Measurements from ENCODE around the gene RSAD1. TPM values are rescaled to one million over a fixed set of nuclear protein-coding genes. Genes with fewer than 3 reads are reported as not detected.

Gene RSAD1
- polyA plus RNA-seq, 3 donors: 20.6 to 40.0 (median 21.2) TPM

GRCh38 chr17:50483266-50483665 is 4.6 kb downstream of the RSAD1 start:
- 100% methylated on average over 3 of the region's 5 CpGs for WGBS (ENCODE audit: insufficient coverage)
- intact Hi-C loops (cut with micrococcal nuclease): loop anchor here (5.0 to 10.0 kb wide), 4 partner anchors 59 to 199 kb away; partner anchors contain the start of gene SPATA20 (in 1 of the 2)
- no peak overlapping the region for H3K9ac ChIP-seq (ENCODE audit: insufficient read depth, low read length, poor library complexity, severe bottlenecking)

GRCh38 chr17:50484386-50485155 is 5.9 kb downstream of the RSAD1 start:
- TF ChIP-seq CTCF (IDR thresholded peaks at IDR 0.05): no peak
- Mint-ChIP-seq H3K4me1 (peaks cover 24% of the 10 kb centered on the region), H3K4me3 (no peak overlapping the region), H3K27ac (no peak overlapping the region), H3K9me3 (peaks cover 0 to 4% (median 0%) of the 10 kb centered on the region in 7 donors), H3K36me3 (peaks cover 32 to 45% of the 10 kb centered on the region in 2 donors), H3K27me3 (ENCODE audit: low read depth in 3 of 3) (peaks cover 0 to 1% (median 0%) of the 10 kb centered on the region in 3 donors)
- peaks cover 30 to 38% of the 10 kb centered on the region in 2 donors for H3K36me3 ChIP-seq (replicated peaks in 1 of 2; ENCODE audit: control insufficient read depth in 1 of 2, insufficient read depth in 2 of 2, low read length in 2 of 2)
- H3K9ac ChIP-seq (ENCODE audit: insufficient read depth, low read length, poor library complexity, severe bottlenecking): no peak overlapping the region
- H4K20me1 ChIP-seq (ENCODE audit: insufficient read depth, low read length): peaks cover 20% of the 10 kb centered on the region
- no peak overlapping the region for H3K4me2 ChIP-seq (replicated peaks; ENCODE audit: extremely low read depth, low read length, poor library complexity, severe bottlenecking)
- H3K79me2 ChIP-seq (ENCODE audit: insufficient read depth, low read length): peaks cover 9% of the 10 kb centered on the region
- no peaks in the 10 kb centered on the region for H3K27me3 ChIP-seq (ENCODE audit: control insufficient read depth in 2 of 2, insufficient read depth in 2 of 2, low read length in 2 of 2)
- DNase-seq: no peak
- 96% methylated on average over 7 of the region's 11 CpGs for WGBS (ENCODE audit: insufficient coverage)
- H3K27ac ChIP-seq (ENCODE audit: low read depth in 1 of 2, low read length in 2 of 2): no peak overlapping the region
- H3K4me3 ChIP-seq (replicated peaks in 1 of 3; ENCODE audit: low read depth in 2 of 3, low read length in 3 of 3): no peak overlapping the region
- intact Hi-C loops (cut with micrococcal nuclease): loop anchor here (5.0 to 10.0 kb wide), 4 partner anchors 58 to 198 kb away; partner anchors contain the start of gene SPATA20 (in 1 of the 2)
- H3K4me1 ChIP-seq (ENCODE audit: control insufficient read depth in 1 of 2, insufficient read depth in 2 of 2, low read length in 2 of 2): peaks cover 21 to 31% of the 10 kb centered on the region in 2 donors
- H3K9me3 ChIP-seq (replicated peaks in 1 of 2; ENCODE audit: control insufficient read depth in 1 of 2, insufficient read depth in 1 of 2, low read length in 2 of 2): no peaks in the 10 kb centered on the region
- H2AFZ ChIP-seq (ENCODE audit: insufficient read depth, low read depth, low read length, poor library complexity, severe bottlenecking): no peak overlapping the region

More at GRCh38 chr17:50483266-50483665, 4.6 kb downstream of the RSAD1 start:
- DNase-seq: no peak
- no peaks in the 10 kb centered on the region for H3K27me3 ChIP-seq (ENCODE audit: control insufficient read depth in 2 of 2, insufficient read depth in 2 of 2, low read length in 2 of 2)
- Mint-ChIP-seq H3K36me3 (peaks cover 32 to 45% of the 10 kb centered on the region in 2 donors), H3K27me3 (ENCODE audit: low read depth in 3 of 3) (no peaks in the 10 kb centered on the region), H3K4me1 (peaks cover 29% of the 10 kb centered on the region), H3K27ac (peak overlapping the region in 2 of 7 donors; percentile 6 to 63), H3K4me3 (no peak overlapping the region), H3K9me3 (peaks cover 0 to 5% (median 0%) of the 10 kb centered on the region in 7 donors)
- no peak for TF ChIP-seq CTCF (IDR thresholded peaks at IDR 0.05)
- peaks cover 28 to 44% of the 10 kb centered on the region in 2 donors for H3K4me1 ChIP-seq (ENCODE audit: control insufficient read depth in 1 of 2, insufficient read depth in 2 of 2, low read length in 2 of 2)
- H4K20me1 ChIP-seq (ENCODE audit: insufficient read depth, low read length): peaks cover 21% of the 10 kb centered on the region
- no peak overlapping the region for H3K4me2 ChIP-seq (replicated peaks; ENCODE audit: extremely low read depth, low read length, poor library complexity, severe bottlenecking)
- H2AFZ ChIP-seq (ENCODE audit: insufficient read depth, low read depth, low read length, poor library complexity, severe bottlenecking): no peak overlapping the region
- H3K9me3 ChIP-seq (replicated peaks in 1 of 2; ENCODE audit: control insufficient read depth in 1 of 2, insufficient read depth in 1 of 2, low read length in 2 of 2): no peaks in the 10 kb centered on the region
- no peak overlapping the region for H3K27ac ChIP-seq (ENCODE audit: low read depth in 1 of 2, low read length in 2 of 2)
- no peak overlapping the region for H3K4me3 ChIP-seq (replicated peaks in 1 of 3; ENCODE audit: low read depth in 2 of 3, low read length in 3 of 3)
- H3K79me2 ChIP-seq (ENCODE audit: insufficient read depth, low read length): peaks cover 10% of the 10 kb centered on the region
- peaks cover 30 to 38% of the 10 kb centered on the region in 2 donors for H3K36me3 ChIP-seq (replicated peaks in 1 of 2; ENCODE audit: control insufficient read depth in 1 of 2, insufficient read depth in 2 of 2, low read length in 2 of 2)

Measured in CD14-positive monocyte (primary cell).